Caco-2 (cell line): ENCODE results near the gene NACC1. TPM values are rescaled to one million over a fixed set of nuclear protein-coding genes. Genes with fewer than 3 reads are reported as not detected.

Experiments used
- BruUV-seq: library from RNA; stranded (reverse); fragments of 400-500 nt; replicated peaks from 2 replicates; lab custom pipeline; 2021; lab: Mats Ljungman, UMichigan
- CTCF ChIA-PET: fragments of 300-600 bp; sonication (Branson Sonifier 250); formaldehyde crosslinking; loops from one replicate; lab custom pipeline; 2022; ENCODE audit warnings: antibody characterized with exemption; lab: Charles Lee
- POLR2A ChIA-PET: fragments of 300-600 bp; sonication (Branson Sonifier 250); formaldehyde crosslinking; loops from one replicate; lab custom pipeline; 2022; ENCODE audit warnings: antibody characterized with exemption; lab: Charles Lee
- DNase-seq, 2 experiments: peaks; one replicate each; pipeline versions ENCODE4 v3.0.0 to v3.0.0-alpha.2; 2020 to 2022
- H3K27me3 ChIP-seq: replicated peaks from 2 replicates; pipeline ENCODE4 v1.6.0; 2011; ENCODE audit warnings: low read length; ENCODE audit not compliant: control insufficient read depth, insufficient read depth
- H3K36me3 ChIP-seq: 2 replicates; pipeline ENCODE4 v1.5.1; 2011; ENCODE audit warnings: low read length; ENCODE audit not compliant: control insufficient read depth, insufficient read depth
- H3K4me1 ChIP-seq: fragments of 250-450 bp; sonication (Bioruptor Pico); 2 replicates; pipeline ENCODE4 v1.5.1; 2020; ENCODE audit warnings: mild to moderate bottlenecking
- H3K4me3 ChIP-seq: 2 replicates; pipeline ENCODE4 v1.5.1; 2011; ENCODE audit warnings: low read depth, mild to moderate bottlenecking, control low read depth, low read length
- H3K9me3 ChIP-seq: fragments of 250-450 bp; sonication (Bioruptor Pico); 2 replicates; pipeline ENCODE4 v1.5.1; 2020; ENCODE audit warnings: mild to moderate bottlenecking, moderate library complexity
- H3K27ac Mint-ChIP-seq: one replicate; pipeline ENCODE4 v1.8.0; 2022; ENCODE audit warnings: mixed read lengths; ENCODE audit not compliant: unreplicated experiment
- H3K27me3 Mint-ChIP-seq: one replicate; pipeline ENCODE4 v1.8.0; 2022; ENCODE audit warnings: mixed read lengths; ENCODE audit not compliant: insufficient read depth, unreplicated experiment
- H3K36me3 Mint-ChIP-seq: one replicate; pipeline ENCODE4 v1.8.0; 2022; ENCODE audit warnings: mild to moderate bottlenecking, mixed read lengths; ENCODE audit not compliant: insufficient read depth, unreplicated experiment
- H3K4me1 Mint-ChIP-seq: one replicate; pipeline ENCODE4 v1.8.0; 2022; ENCODE audit warnings: low read depth, mixed read lengths; ENCODE audit not compliant: unreplicated experiment
- H3K4me3 Mint-ChIP-seq: one replicate; pipeline ENCODE4 v1.8.0; 2022; ENCODE audit warnings: mild to moderate bottlenecking, moderate library complexity, mixed read lengths; ENCODE audit not compliant: unreplicated experiment
- H3K9me3 Mint-ChIP-seq: one replicate; pipeline ENCODE4 v1.8.0; 2022; ENCODE audit warnings: mixed read lengths; ENCODE audit not compliant: unreplicated experiment
- intact Hi-C: fragments of 100-400 bp; cut with micrococcal nuclease; formaldehyde crosslinking; loops from one replicate; pipeline ENCODE4 v1.10.0; 2022; ENCODE audit not compliant: unreplicated experiment
- total RNA-seq: library from RNA; stranded (reverse); gene quantifications from 2 replicates; pipeline ENCODE4 v1.2.3, GENCODE V29; 2022
- TF ChIP-seq, protein P1 (sequence below), 2 experiments: fragments of 200-600 bp in 1 of 2; IDR thresholded peaks; 1 replicate in 1 of 2; 2 replicates in 1 of 2; pipeline versions ENCODE4 v1.5.1 to v1.8.0; 2011 to 2022; ENCODE audit warnings: antibody characterized with exemption in 1 of 2, control low read depth in 1 of 2, inconsistent platforms in 1 of 2, low read depth in 1 of 2, low read length in 1 of 2, mild to moderate bottlenecking in 1 of 2, moderate library complexity in 1 of 2; ENCODE audit not compliant: insufficient read depth in 1 of 2, severe bottlenecking in 1 of 2, unreplicated experiment in 1 of 2

Gene NACC1
- total RNA-seq, 1 experiment from 2014 or later = 89.6 TPM

DNA sequence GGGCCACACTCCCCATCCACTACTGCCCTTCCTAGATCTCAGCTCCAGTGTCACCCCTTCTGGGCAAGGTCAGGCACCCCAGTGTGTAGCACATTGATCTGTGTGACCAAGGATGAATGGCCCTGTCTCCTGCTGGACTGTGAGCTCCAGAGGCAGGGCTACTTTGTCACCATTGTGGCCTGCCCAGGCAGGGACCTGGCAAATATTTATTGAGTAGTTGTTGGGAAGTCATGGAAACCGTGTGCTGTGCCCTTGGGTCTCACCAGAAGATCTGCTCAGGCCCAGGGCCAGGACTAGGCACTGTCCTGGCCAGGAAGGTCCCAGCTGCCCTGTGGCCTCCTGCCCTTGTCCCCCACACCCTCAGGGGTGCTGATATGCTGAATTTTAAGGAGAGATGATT is 10.5 kb downstream of the NACC1 start:
- DNase-seq = no peak
- Mint-ChIP-seq H3K36me3 (peaks cover 48% of the 10 kb centered on the region), H3K27me3 (no peaks in the 10 kb centered on the region), H3K4me1 (no peaks in the 10 kb centered on the region), H3K9me3 (no peaks in the 10 kb centered on the region), H3K27ac (peak overlapping the region; percentile 32), H3K4me3 (no peak overlapping the region)
- no peaks in the 10 kb centered on the region for H3K4me1 ChIP-seq
- H3K36me3 ChIP-seq = 0 out of 2 replicates have a peak, but pooled peaks cover 2% of the 10 kb centered on the region
- POLR2A ChIA-PET = no interaction called here
- no peaks in the 10 kb centered on the region for H3K27me3 ChIP-seq
- no TSS peak for BruUV-seq
- CTCF ChIA-PET = interaction anchor here (0.7 kb wide), 1 partner anchor 151 kb away, joined by 3 read pairs; no protein-coding TSS in a partner anchor
- no peak overlapping the region for H3K4me3 ChIP-seq
- intact Hi-C loops = no loop called here
- TF ChIP-seq, protein P1, sequence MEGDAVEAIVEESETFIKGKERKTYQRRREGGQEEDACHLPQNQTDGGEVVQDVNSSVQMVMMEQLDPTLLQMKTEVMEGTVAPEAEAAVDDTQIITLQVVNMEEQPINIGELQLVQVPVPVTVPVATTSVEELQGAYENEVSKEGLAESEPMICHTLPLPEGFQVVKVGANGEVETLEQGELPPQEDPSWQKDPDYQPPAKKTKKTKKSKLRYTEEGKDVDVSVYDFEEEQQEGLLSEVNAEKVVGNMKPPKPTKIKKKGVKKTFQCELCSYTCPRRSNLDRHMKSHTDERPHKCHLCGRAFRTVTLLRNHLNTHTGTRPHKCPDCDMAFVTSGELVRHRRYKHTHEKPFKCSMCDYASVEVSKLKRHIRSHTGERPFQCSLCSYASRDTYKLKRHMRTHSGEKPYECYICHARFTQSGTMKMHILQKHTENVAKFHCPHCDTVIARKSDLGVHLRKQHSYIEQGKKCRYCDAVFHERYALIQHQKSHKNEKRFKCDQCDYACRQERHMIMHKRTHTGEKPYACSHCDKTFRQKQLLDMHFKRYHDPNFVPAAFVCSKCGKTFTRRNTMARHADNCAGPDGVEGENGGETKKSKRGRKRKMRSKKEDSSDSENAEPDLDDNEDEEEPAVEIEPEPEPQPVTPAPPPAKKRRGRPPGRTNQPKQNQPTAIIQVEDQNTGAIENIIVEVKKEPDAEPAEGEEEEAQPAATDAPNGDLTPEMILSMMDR (IDR thresholded peaks at IDR 0.05; ENCODE audit: insufficient read depth in 1 of 2, low read depth in 1 of 2, low read length in 1 of 2, severe bottlenecking in 1 of 2, unreplicated experiment in 1 of 2) = no peak
- no peaks in the 10 kb centered on the region for H3K9me3 ChIP-seq

DNA sequence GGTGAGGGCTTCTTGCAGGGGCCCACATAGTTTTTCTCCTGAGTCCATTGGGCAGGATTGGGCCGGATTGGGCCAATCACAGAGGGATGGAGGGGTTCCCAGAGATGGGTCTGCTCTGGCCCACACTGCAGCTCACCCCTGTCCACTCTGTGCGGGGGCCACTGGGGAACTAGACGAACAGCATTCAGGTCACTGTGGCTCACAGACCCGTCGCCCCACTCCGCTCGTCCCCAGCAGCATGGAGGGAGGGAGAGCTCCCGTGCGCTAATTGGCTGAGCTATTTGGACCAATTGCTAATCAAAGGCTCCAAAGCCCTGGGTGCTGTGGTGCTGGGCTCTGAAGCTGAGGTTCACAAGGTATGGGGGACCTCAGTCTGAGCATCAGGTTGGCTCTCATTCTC is 11.3 kb downstream of the NACC1 start:
- Histone ChIP-seq H3K9me3 (no peaks in the 10 kb centered on the region), H3K27me3 (no peaks in the 10 kb centered on the region), H3K4me1 (no peaks in the 10 kb centered on the region), H3K4me3 (no peak overlapping the region), H3K36me3 (0 out of 2 replicates have a peak, but pooled peaks cover 2% of the 10 kb centered on the region)
- no peak overlapping the region for H3K4me3 Mint-ChIP-seq
- no TSS peak for BruUV-seq
- intact Hi-C loops = no loop called here
- peaks cover 49% of the 10 kb centered on the region for H3K36me3 Mint-ChIP-seq
- no peaks in the 10 kb centered on the region for H3K27me3 Mint-ChIP-seq
- no peaks in the 10 kb centered on the region for H3K4me1 Mint-ChIP-seq
- CTCF ChIA-PET = interaction anchor here (0.7 kb wide), 1 partner anchor 152 kb away, joined by 3 read pairs; no protein-coding TSS in a partner anchor
- TF ChIP-seq, protein P1 (IDR thresholded peaks at IDR 0.05; ENCODE audit: insufficient read depth in 1 of 2, low read depth in 1 of 2, low read length in 1 of 2, severe bottlenecking in 1 of 2, unreplicated experiment in 1 of 2) = no peak
- no peak overlapping the region for H3K27ac Mint-ChIP-seq
- POLR2A ChIA-PET = no interaction called here
- no peak for DNase-seq
- no peaks in the 10 kb centered on the region for H3K9me3 Mint-ChIP-seq

DNA sequence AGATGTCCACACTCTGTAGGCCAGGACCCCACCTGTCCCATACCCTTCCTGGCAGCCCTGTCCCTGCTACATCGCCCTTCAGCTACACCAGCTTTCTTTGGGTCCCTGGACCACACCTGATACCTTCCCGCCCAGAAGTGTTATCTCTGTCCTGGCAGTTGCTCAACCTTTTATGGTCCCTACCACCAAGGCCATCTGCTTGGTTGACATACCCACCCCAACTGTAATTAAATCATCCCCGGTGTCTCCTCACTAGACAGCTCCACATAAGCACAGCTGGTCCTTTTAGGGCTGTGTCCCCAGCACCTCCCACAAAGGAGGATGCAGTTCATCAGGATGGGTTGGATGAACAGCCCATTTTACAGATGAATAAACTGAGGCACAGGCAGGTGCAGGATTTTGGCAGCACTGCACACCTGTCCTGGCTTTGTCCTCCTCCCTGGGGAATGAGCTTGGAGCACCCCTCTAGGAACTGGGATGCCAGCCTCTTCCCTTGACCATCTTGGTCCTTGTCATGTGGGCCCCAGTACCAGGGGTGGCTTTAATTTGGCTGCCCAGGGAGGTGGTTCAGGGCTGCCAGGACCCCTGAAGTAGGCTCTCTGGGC is 12.9 kb downstream of the NACC1 start:
- peaks cover 39% of the 10 kb centered on the region for H3K36me3 Mint-ChIP-seq
- H3K27me3 Mint-ChIP-seq = no peaks in the 10 kb centered on the region
- TF ChIP-seq, protein P1 (IDR thresholded peaks at IDR 0.05; ENCODE audit: insufficient read depth in 1 of 2, low read depth in 1 of 2, low read length in 1 of 2, severe bottlenecking in 1 of 2, unreplicated experiment in 1 of 2) = no peak
- POLR2A ChIA-PET = no interaction called here
- H3K27ac Mint-ChIP-seq = no peak overlapping the region
- intact Hi-C loops = no loop called here
- H3K4me1 Mint-ChIP-seq = no peaks in the 10 kb centered on the region
- no TSS peak for BruUV-seq
- H3K36me3 ChIP-seq = no peaks in the 10 kb centered on the region; the same call in 1 of the 2 replicates
- DNase-seq = no peak
- H3K27me3 ChIP-seq = no peaks in the 10 kb centered on the region
- CTCF ChIA-PET = no interaction called here
- H3K4me1 ChIP-seq = no peaks in the 10 kb centered on the region
- H3K9me3 Mint-ChIP-seq = no peaks in the 10 kb centered on the region
- no peaks in the 10 kb centered on the region for H3K9me3 ChIP-seq
- H3K4me3 ChIP-seq = no peak overlapping the region
- H3K4me3 Mint-ChIP-seq = no peak overlapping the region
